ENCODE results near the gene PMPCA. TPM values are rescaled to one million over a fixed set of nuclear protein-coding genes. Genes with fewer than 3 reads are reported as not detected.

Gene PMPCA
- total RNA-seq, 4 donors from 2014 or later = 14.8 to 33.3 (median 29.8) TPM

DNA sequence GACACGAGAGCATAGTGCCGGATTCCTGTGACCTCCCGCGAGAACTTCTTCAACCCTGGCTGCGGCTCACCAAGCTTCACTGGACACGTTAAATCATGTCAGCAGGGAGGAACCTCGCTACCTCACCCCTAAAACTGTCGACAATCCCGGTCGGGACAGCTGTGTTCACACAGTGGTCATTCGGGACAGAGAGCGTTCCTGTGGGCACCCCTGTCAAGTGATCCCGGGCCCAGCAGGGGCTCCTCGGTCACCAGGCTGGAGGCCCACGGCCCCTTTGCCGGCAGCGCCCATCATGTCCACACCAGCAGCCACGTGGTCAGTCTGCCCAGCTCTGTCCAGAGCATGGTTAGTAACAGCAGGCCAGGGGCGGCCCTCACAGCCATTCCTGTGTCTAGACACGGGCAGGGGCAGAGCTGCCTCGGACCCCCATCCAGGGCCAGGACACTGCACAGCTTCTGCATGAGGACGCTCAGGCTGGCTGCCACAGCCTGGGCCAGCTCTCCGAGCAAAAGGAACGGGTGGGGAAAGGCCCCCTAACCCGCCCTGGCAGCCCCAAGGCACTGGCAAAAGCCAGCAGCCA, 25.7 kb downstream of the PMPCA start:
- TF ChIP-seq, protein P1, sequence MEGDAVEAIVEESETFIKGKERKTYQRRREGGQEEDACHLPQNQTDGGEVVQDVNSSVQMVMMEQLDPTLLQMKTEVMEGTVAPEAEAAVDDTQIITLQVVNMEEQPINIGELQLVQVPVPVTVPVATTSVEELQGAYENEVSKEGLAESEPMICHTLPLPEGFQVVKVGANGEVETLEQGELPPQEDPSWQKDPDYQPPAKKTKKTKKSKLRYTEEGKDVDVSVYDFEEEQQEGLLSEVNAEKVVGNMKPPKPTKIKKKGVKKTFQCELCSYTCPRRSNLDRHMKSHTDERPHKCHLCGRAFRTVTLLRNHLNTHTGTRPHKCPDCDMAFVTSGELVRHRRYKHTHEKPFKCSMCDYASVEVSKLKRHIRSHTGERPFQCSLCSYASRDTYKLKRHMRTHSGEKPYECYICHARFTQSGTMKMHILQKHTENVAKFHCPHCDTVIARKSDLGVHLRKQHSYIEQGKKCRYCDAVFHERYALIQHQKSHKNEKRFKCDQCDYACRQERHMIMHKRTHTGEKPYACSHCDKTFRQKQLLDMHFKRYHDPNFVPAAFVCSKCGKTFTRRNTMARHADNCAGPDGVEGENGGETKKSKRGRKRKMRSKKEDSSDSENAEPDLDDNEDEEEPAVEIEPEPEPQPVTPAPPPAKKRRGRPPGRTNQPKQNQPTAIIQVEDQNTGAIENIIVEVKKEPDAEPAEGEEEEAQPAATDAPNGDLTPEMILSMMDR (IDR thresholded peaks at IDR 0.05; ENCODE audit: low read depth) = no peak

DNA sequence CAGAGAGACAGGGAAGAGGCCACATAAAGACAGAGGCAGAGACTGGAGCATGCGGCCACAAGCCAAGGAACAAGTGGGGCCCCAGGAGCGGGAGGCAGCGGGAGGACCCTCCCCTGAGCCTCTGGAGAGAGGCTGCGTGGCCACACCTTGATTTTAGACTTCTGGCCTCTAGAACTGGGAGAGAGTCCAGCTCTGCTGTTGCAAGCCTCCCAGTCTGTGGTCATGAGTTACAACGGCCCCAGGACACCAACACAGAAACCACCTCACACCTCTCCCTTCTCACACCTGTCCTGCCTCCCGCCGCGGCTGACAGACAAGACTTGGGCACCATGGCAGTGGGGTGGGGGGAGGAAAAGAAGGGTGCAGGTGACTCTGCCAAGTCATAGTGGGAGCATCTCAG, 27.0 kb downstream of the PMPCA start:
- TF ChIP-seq, protein P1 (IDR thresholded peaks at IDR 0.05; ENCODE audit: low read depth) = no peak

DNA sequence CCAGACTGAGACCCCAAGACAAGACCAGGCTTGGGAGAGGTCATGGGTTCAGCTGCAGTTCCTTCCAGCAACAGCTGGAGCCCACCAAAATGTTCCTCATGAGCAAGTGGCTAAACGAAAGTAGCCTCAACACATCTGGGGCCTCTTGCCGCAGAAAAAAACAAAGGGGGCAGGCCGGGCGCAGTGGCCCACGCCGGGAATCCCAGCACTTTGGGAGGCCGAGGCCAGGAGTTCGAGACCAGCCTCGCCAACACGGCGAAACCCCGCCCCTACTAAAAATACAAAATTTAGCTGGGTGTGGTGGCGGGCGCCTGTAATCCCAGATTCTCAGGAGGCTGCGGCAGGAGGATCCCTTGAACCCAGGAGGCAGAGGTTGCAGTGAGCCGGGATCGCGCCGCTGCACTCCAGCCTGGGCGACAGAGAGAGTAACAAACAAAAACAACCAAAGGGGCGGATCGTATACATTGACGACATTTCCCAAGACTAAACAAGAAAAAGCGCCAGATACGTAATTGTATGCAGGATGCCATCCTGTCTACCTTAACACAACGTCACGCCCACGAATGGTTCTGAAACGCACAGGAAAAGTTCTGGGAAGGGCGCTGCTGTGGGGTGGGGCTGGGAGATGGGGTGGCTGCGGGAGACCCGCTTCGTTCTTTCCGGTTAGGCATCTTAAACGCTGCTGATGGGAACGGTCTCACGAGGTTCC, 27.5 kb downstream of the PMPCA start:
- TF ChIP-seq, protein P1 (IDR thresholded peaks at IDR 0.05; ENCODE audit: low read depth) = no peak

DNA sequence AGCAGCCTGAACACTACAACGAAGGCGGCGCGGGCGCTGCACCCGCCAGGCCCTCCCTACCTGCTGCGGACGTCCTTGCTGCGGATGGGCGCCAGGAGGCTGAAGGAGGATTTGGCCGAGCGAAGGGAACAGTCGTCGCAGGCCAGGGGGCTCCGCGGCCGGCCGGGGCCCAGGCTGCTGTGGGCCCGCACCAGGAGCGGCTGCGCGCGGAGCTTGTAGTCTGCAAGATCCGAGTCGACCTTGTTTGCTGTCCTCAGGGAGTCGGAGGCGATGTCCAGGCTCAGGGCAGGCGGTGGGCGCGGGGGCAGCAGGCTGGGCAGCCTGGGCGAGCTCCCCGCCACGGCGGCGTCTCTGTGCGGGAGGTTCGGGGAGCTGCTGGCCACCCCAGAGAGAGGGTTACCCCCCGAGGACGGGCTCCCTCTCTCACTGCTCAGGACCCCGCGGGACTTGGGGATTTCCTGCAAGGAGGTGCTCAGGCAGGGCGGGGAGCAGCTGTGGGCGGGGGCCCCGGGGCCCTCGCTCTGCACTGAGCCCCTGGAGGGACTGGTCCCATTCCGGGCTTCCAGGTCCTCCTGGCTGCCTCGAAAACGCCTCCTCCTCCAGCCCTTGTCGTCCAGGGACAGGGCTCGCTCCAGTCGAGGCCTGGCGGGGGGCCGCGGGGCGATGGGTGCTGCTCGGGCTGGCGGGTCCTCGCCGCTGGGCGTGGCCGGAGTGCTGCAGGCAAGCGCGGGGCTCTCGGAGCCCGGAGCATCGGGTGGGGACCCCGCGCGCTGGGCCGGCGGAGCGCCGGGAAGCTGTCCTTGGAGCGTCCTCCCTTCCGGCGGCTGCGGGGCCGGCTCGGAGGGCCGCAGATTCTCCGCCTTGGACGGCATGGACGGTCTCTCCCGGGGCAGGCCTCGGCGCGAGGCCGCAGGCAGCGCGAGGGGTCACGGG, 28.4 kb downstream of the PMPCA start:
- TF ChIP-seq, protein P1 (IDR thresholded peaks at IDR 0.05; ENCODE audit: low read depth) = no peak

DNA sequence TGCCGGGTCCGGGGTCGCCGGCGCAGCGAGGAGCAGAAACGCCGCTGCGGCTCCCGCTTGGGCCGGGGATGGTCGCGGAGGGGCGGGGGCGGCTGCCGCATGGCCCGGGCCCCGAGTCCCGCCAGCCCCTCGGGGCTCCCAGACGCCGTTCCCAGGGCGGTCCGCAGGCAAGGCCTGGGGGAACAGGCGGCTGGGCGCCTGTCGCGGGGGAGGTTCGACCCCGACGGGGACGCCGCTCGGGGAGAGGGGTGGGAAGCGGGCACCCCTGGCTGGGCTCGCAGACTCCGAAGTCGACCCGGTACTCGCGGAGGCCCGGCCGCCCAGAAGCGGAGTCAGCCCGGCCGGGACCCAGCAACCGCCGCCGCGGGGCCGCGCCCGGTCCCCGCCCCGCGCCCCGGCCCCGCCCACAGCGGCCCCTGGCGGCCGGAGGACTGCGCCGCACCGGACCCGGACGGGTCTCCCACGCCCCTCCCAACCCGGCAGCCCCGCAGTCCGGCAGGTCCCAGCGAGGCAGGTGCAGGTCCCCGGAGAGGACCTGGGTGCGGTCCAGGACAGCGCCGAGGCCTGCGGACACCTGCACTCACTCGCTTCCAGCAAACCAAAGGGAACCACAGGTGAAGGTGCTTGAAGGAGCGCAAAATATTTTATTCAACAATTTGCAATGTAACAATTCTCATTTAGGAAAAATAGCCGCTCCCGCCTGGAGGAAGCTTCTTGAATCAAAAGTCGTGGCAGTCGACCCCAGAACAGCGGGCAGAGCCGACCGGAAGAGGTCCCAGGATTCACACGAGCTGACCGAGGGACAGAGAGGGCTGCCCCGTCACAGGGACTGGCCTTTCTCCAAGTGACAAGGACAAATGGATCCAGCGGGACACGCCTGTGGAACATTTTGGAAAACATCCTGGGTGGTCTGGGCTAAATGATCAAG, 29.3 kb downstream of the PMPCA start, which contains the start of gene INPP5E:
Gene INPP5E, minus strand, starts transcription at position 365 of the 928 bp plus-strand sequence. CDS start 426 bp downstream, outside the sequence.
- TF ChIP-seq, protein P1 (IDR thresholded peaks at IDR 0.05; ENCODE audit: low read depth) = no peak

DNA sequence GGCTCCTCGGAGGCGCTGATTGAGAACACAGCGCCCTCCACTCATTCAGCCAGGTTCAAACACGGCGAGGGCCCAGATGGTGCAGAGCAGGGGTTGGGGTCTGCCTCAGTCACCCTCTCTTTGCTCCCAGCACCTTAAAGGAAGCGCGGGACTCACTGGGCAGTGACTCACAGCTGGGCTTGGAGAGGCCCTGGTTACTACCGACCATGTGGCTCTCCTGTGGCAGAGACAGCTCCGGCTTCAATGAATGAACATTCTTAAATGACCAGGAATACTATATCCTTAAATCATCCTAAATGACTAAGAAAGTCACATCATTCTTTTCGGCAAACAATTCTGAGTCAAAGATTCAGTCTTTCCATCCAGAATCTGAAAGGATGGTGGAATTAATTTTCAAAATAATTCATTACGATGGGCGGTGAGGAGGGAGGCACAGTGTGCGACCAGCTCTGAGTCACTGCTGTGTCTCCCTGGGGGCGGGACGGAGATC, 30.8 kb downstream of the PMPCA start:
- TF ChIP-seq, protein P1 (IDR thresholded peaks at IDR 0.05; ENCODE audit: low read depth) = no peak

Measured in subcutaneous adipose tissue (tissue), 4 donors.